Testis (tissue), 3 donors: ENCODE measurements around the gene DEPDC5. TPM values are rescaled to one million over a fixed set of nuclear protein-coding genes. Genes with fewer than 3 reads are reported as not detected.

Experiments used
- DNase-seq: peaks from one replicate; pipeline ENCODE4 v3.0.0-alpha.2; 2019
- H3K27ac ChIP-seq, 2 donors: fragments of 200-600 bp; sonication (generic); one replicate each; pipeline ENCODE4 v1.5.1; 2019
- H3K27me3 ChIP-seq: fragments of 200-600 bp; sonication (generic); one replicate; pipeline ENCODE4 v1.5.1; 2019
- H3K36me3 ChIP-seq: fragments of 200-600 bp; sonication (generic); one replicate; pipeline ENCODE4 v1.5.1; 2017; ENCODE audit warnings: low read depth; ENCODE audit errors: missing control alignments
- H3K4me1 ChIP-seq: fragments of 200-600 bp; sonication (generic); one replicate; pipeline ENCODE4 v1.5.1; 2019
- H3K4me3 ChIP-seq, 2 donors: fragments of 200-600 bp; sonication (generic); one replicate each; pipeline ENCODE4 v1.5.1; 2017 to 2019
- H3K9me3 ChIP-seq: fragments of 200-600 bp; sonication (generic); one replicate; pipeline ENCODE4 v1.5.1; 2017
- POLR2A ChIP-seq: fragments of 450-650 bp; IDR thresholded peaks from one replicate; pipeline ENCODE4 v1.6.1; 2017; ENCODE audit warnings: antibody characterized with exemption, mild to moderate bottlenecking, moderate library complexity
- WGBS, 2 donors: methylation state at CpG; one replicate each; pipeline ENCODE4 v1.1.5; 2018; 5-methylcytosine and 5-hydroxymethylcytosine counted together
- intact Hi-C: fragments of 100-400 bp; cut with DNase I; formaldehyde crosslinking; loops from one replicate; pipeline ENCODE4 v1.15.1; 2023; ENCODE audit warnings: low total_unique reads
- polyA plus RNA-seq: library from polyadenylated mRNA; stranded (reverse); fragments of 350-450 nt; fragmentation: Illumina TruSeq; extraction: RNeasy Lipid Tissue Mini Kit (QIAGEN cat#74804); gene quantifications from one replicate; pipeline ENCODE4 v1.2.3, GENCODE V29; 2014; ENCODE audit warnings: low read depth, low replicate concordance; ENCODE audit not compliant: insufficient read depth
- small RNA-seq, 2 donors: library from RNA; depleted of rRNA; stranded (forward); fragments of <200 nt; gene quantifications; one replicate each; pipeline ENCODE3, GENCODE V24; 2016
- total RNA-seq, 2 donors: library from RNA; depleted of rRNA; stranded (reverse); fragments of >200 nt; gene quantifications; one replicate each; pipeline ENCODE4 v1.2.3, GENCODE V29; 2016
- TF ChIP-seq, protein P1 (sequence below), 3 experiments: fragments of 450-650 bp in 2 of 3; fragments of 200-600 bp in 1 of 3; sonication (generic) in 1 of 3; IDR thresholded peaks; one replicate each; pipeline ENCODE4 v1.5.1; 2016 to 2019; ENCODE audit warnings: antibody characterized with exemption in 3 of 3, mild to moderate bottlenecking in 2 of 3, moderate library complexity in 1 of 3

Gene DEPDC5
- total and polyA plus RNA-seq, 3 donors from 2014 or later, result 22.1 to 70.6 (median 57.8) TPM

DNA sequence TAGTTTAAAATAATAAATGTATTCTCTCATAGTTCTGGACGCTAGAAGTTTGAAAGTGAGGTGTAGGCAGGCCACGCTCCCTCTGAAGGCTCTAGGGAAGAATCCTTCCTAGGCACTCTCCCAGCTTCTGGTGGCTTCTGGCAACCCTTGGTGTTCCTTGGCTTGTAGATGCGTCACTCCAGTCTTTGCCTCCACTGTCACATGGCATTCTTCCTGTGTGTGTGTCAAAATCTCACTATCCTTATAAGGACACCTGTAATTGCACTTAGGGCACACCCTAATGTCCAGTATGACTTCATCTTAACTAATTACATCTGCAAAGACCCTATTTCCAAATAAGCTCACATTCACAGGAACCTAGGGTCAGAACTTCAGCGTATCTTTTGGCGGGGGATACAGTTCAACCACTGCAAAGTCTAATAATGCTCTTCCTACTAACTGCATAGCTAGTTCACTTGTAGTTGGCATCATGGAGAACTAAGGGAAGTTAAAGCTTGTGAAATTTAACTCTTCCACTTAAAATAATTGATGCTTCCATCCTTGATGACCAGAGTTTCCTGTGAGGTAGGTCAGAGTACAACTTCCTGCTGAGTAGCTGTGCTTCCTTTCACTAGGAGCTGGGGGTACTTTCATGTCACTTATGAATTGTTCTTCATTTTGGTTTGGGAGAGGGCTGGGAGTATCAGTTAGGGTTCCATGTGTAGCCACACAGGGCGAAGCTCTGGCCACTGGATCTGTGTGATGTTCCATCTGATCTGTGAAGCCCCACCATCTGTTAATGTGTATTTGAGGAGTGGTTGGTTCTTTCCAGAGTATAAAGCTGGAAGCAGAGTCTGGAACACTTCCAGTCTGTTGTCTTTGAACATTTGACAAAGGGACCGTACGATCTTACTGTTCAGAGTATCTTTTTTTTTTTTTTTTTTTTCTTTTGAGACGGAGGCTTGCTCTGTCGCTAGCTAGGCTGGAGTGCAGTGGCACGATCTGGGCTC lies 201.0 kb downstream of the DEPDC5 start:
- no peak overlapping the region for H3K27ac ChIP-seq
- H3K27me3 ChIP-seq, result no peaks in the 10 kb centered on the region
- H3K4me3 ChIP-seq, result no peak overlapping the region
- intact Hi-C loops, result no loop called here
- DNase-seq, result no peak
- TF ChIP-seq, protein P1, sequence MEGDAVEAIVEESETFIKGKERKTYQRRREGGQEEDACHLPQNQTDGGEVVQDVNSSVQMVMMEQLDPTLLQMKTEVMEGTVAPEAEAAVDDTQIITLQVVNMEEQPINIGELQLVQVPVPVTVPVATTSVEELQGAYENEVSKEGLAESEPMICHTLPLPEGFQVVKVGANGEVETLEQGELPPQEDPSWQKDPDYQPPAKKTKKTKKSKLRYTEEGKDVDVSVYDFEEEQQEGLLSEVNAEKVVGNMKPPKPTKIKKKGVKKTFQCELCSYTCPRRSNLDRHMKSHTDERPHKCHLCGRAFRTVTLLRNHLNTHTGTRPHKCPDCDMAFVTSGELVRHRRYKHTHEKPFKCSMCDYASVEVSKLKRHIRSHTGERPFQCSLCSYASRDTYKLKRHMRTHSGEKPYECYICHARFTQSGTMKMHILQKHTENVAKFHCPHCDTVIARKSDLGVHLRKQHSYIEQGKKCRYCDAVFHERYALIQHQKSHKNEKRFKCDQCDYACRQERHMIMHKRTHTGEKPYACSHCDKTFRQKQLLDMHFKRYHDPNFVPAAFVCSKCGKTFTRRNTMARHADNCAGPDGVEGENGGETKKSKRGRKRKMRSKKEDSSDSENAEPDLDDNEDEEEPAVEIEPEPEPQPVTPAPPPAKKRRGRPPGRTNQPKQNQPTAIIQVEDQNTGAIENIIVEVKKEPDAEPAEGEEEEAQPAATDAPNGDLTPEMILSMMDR (IDR thresholded peaks at IDR 0.05), result no peak
- TF ChIP-seq POLR2A, result no peak
- H3K4me1 ChIP-seq, result no peaks in the 10 kb centered on the region
- 81% methylated on average over 11 of the region's 11 CpGs for WGBS, 2 donors
- H3K9me3 ChIP-seq, result no peaks in the 10 kb centered on the region
- H3K36me3 ChIP-seq, result no peaks in the 10 kb centered on the region

DNA sequence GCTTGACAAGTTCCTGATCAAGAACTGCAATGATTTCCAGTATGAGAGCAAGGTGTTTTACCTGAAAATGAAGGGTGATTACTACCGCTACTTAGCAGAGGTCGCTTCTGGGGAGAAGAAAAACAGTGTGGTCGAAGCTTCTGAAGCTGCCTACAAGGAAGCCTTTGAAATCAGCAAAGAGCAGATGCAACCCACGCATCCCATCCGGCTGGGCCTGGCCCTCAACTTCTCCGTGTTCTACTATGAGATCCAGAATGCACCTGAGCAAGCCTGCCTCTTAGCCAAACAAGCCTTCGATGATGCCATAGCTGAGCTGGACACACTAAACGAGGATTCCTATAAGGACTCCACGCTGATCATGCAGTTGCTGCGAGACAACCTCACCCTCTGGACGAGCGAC lies 202.5 kb downstream of the DEPDC5 start:
- Histone ChIP-seq H3K27me3 (no peaks in the 10 kb centered on the region), H3K4me1 (no peaks in the 10 kb centered on the region), H3K36me3 (no peaks in the 10 kb centered on the region), H3K4me3 (no peak overlapping the region), H3K27ac (no peak overlapping the region), H3K9me3 (no peaks in the 10 kb centered on the region)
- no peak for TF ChIP-seq POLR2A
- TF ChIP-seq, protein P1 (IDR thresholded peaks at IDR 0.05), result no peak
- 91 to 96% methylated on average over 9 to 12 of the region's 12 CpGs for WGBS, 2 donors
- no peak for DNase-seq
- intact Hi-C loops, result no loop called here

Small RNA genes within 50 kb of the gene (small RNA-seq; reads per million reads assigned to genes)
- 0 reads per million in 2 donors for gene RN7SL20P

Other genes with a start within 250 kb of the DEPDC5 start
- 100 to 1,000 TPM; 120 to 126 TPM for gene PISD, start 91.8 kb upstream of the DEPDC5 start, total RNA-seq
- gene PISD, start 91.8 kb upstream of the DEPDC5 start, polyA plus RNA-seq, result 93.5 TPM
- gene PRR14L, start 3.9 kb upstream of the DEPDC5 start, total RNA-seq, result 10 to 100 TPM; 52.3 to 57.0 TPM
- 15.9 TPM for gene PRR14L, start 3.9 kb upstream of the DEPDC5 start, polyA plus RNA-seq
- gene YWHAH, start 190.5 kb downstream of the DEPDC5 start, total RNA-seq, result 10 to 100 TPM; 27.2 to 47.6 TPM
- 48.9 TPM for gene YWHAH, start 190.5 kb downstream of the DEPDC5 start, polyA plus RNA-seq